Liver (tissue), 9 donors: Measurements from ENCODE around the gene KIF14. TPM values are rescaled to one million over a fixed set of nuclear protein-coding genes. Genes with fewer than 3 reads are reported as not detected.
"Not testable (repeated sequence)": the region's sequence is repeated elsewhere in the genome, so short reads cannot be mapped to it uniquely, and the experiment has no call there.

Experiments
- DNase-seq: peaks from one replicate; pipeline ENCODE4 v3.0.0-alpha.2; 2017; ENCODE audit warnings: low spot score
- H3K27ac ChIP-seq, 2 donors: one replicate each; pipeline ENCODE4 v1.7.0; 2013; ENCODE audit warnings: inconsistent platforms in 2 of 2, low read length in 2 of 2, control low read depth in 1 of 2, low read depth in 1 of 2, mild to moderate bottlenecking in 1 of 2
- H3K27me3 ChIP-seq, 4 donors: one replicate each; pipeline versions ENCODE4 v1.6.1 to v1.7.0; 2013; ENCODE audit warnings: low read length in 3 of 4, inconsistent platforms in 1 of 4, mild to moderate bottlenecking in 1 of 4, moderate library complexity in 1 of 4; ENCODE audit not compliant: control insufficient read depth in 4 of 4, insufficient read depth in 4 of 4
- H3K36me3 ChIP-seq, 4 donors: one replicate each; pipeline versions ENCODE4 v1.6.1 to v1.7.0; 2013; ENCODE audit warnings: low read length in 3 of 4, mild to moderate bottlenecking in 3 of 4, low read depth in 1 of 4, moderate library complexity in 1 of 4; ENCODE audit not compliant: control insufficient read depth in 4 of 4, insufficient read depth in 3 of 4
- H3K4me1 ChIP-seq, 4 donors: one replicate each; pipeline versions ENCODE4 v1.6.1 to v1.7.0; 2013; ENCODE audit warnings: low read length in 3 of 4, mild to moderate bottlenecking in 3 of 4, moderate library complexity in 1 of 4; ENCODE audit not compliant: control insufficient read depth in 4 of 4, insufficient read depth in 4 of 4
- H3K4me3 ChIP-seq, 3 donors: one replicate each; pipeline versions ENCODE4 v1.6.1 to v1.7.0; 2013; ENCODE audit warnings: low read length in 3 of 3, control low read depth in 1 of 3, low read depth in 1 of 3, mild to moderate bottlenecking in 1 of 3
- H3K9ac ChIP-seq, 2 donors: one replicate each; pipeline ENCODE4 v1.7.0; 2013; ENCODE audit warnings: low read length in 2 of 2, mild to moderate bottlenecking in 2 of 2, moderate library complexity in 2 of 2, control low read depth in 1 of 2, low read depth in 1 of 2
- H3K9me3 ChIP-seq, 4 donors: one replicate each; pipeline versions ENCODE4 v1.6.1 to v1.7.0; 2013; ENCODE audit warnings: low read length in 3 of 4; ENCODE audit not compliant: control insufficient read depth in 4 of 4
- EGR1 ChIP-seq, 2 donors: IDR thresholded peaks; 2 replicates each; pipeline ENCODE4 v1.6.1; 2016 to 2018; ENCODE audit warnings: antibody characterized with exemption in 2 of 2, low read depth in 2 of 2
- FOXA1 ChIP-seq: IDR thresholded peaks from 2 replicates; pipeline ENCODE4 v1.6.1; 2016; ENCODE audit warnings: antibody characterized with exemption
- FOXA2 ChIP-seq: IDR thresholded peaks from 2 replicates; pipeline ENCODE4 v1.6.1; 2016; ENCODE audit warnings: antibody characterized with exemption
- GABPA ChIP-seq, 2 donors: IDR thresholded peaks in 1 of 2; conservative IDR thresholded peaks in 1 of 2; 2 replicates each; pipeline ENCODE4 v1.6.1; 2016; ENCODE audit warnings: antibody characterized with exemption in 2 of 2, mild to moderate bottlenecking in 1 of 2, moderate library complexity in 1 of 2
- HNF4A ChIP-seq, 2 donors: conservative IDR thresholded peaks; 2 replicates each; pipeline ENCODE4 v1.6.1; 2016; ENCODE audit warnings: antibody characterized with exemption in 2 of 2, mild to moderate bottlenecking in 2 of 2
- JUND ChIP-seq, 2 donors: IDR thresholded peaks; 2 replicates each; pipeline ENCODE4 v1.6.1; 2016; ENCODE audit warnings: antibody characterized with exemption in 2 of 2
- NR2F2 ChIP-seq: IDR thresholded peaks from 2 replicates; pipeline ENCODE4 v1.6.1; 2016; ENCODE audit warnings: antibody characterized with exemption
- RAD21 ChIP-seq, 2 donors: IDR thresholded peaks; 2 replicates each; pipeline ENCODE4 v1.6.1; 2016; ENCODE audit warnings: antibody characterized with exemption in 2 of 2, mild to moderate bottlenecking in 2 of 2
- RXRA ChIP-seq, 2 donors: IDR thresholded peaks; 2 replicates each; pipeline ENCODE4 v1.6.1; 2017 to 2018; ENCODE audit warnings: antibody characterized with exemption in 2 of 2, mild to moderate bottlenecking in 1 of 2
- SP1 ChIP-seq: IDR thresholded peaks from 2 replicates; pipeline ENCODE4 v1.6.1; 2018; ENCODE audit warnings: antibody characterized with exemption, mild to moderate bottlenecking
- YY1 ChIP-seq: IDR thresholded peaks from 2 replicates; pipeline ENCODE4 v1.6.1; 2016; ENCODE audit warnings: antibody characterized with exemption, mild to moderate bottlenecking
- WGBS: extraction: QIAGEN DNeasy Blood & Tissue Kit; methylation state at CpG from one replicate; pipeline ENCODE4 v1.1.7; 2013; 5-methylcytosine and 5-hydroxymethylcytosine counted together
- polyA plus RNA-seq, 2 donors: library from polyadenylated mRNA; stranded (reverse) in 1 of 2; unstranded in 1 of 2; fragments of 200-250 nt in 1 of 2; fragments of >200 nt in 1 of 2; fragmentation: Nextera tagmentation in 1 of 2; extraction: Ambion mirVana in 1 of 2; gene quantifications; one replicate each; pipeline versions ENCODE4 v1.2.1 to v1.2.3, GENCODE V29; 2013 to 2015
- total RNA-seq, 2 donors: library from RNA; depleted of rRNA; stranded (reverse); fragments of >200 nt; gene quantifications; one replicate each; pipeline ENCODE4 v1.2.3, GENCODE V29; 2014
- TF ChIP-seq, protein P1 (sequence below): IDR thresholded peaks from 2 replicates; pipeline ENCODE4 v1.6.1; 2016; ENCODE audit warnings: antibody characterized with exemption, mild to moderate bottlenecking
- TF ChIP-seq, protein P2 (sequence below): IDR thresholded peaks from 2 replicates; pipeline ENCODE4 v1.6.1; 2016; ENCODE audit warnings: antibody characterized with exemption
- TF ChIP-seq, protein P3 (sequence below): IDR thresholded peaks from 2 replicates; pipeline ENCODE4 v1.6.1; 2016; ENCODE audit warnings: antibody characterized with exemption
- TF ChIP-seq, protein P4 (sequence below): fragments of 150-350 bp; IDR thresholded peaks from 2 replicates; pipeline ENCODE4 v1.5.1; 2017; ENCODE audit warnings: improper control_type of control experiment, low read depth, low read length; ENCODE audit not compliant: missing input control
- TF ChIP-seq, protein P5 (sequence below): IDR thresholded peaks from 2 replicates; pipeline ENCODE4 v1.6.1; 2016; ENCODE audit warnings: antibody characterized with exemption
- donor health status: healthy.
- donor health status: healthy.
- donor health status: healthy.
- donor health status: healthy.
- donor health status: healthy.

KIF14 gene
- total and polyA plus RNA-seq, 4 donors: 0.13 to 8.8 (median 0.22) TPM

DNA sequence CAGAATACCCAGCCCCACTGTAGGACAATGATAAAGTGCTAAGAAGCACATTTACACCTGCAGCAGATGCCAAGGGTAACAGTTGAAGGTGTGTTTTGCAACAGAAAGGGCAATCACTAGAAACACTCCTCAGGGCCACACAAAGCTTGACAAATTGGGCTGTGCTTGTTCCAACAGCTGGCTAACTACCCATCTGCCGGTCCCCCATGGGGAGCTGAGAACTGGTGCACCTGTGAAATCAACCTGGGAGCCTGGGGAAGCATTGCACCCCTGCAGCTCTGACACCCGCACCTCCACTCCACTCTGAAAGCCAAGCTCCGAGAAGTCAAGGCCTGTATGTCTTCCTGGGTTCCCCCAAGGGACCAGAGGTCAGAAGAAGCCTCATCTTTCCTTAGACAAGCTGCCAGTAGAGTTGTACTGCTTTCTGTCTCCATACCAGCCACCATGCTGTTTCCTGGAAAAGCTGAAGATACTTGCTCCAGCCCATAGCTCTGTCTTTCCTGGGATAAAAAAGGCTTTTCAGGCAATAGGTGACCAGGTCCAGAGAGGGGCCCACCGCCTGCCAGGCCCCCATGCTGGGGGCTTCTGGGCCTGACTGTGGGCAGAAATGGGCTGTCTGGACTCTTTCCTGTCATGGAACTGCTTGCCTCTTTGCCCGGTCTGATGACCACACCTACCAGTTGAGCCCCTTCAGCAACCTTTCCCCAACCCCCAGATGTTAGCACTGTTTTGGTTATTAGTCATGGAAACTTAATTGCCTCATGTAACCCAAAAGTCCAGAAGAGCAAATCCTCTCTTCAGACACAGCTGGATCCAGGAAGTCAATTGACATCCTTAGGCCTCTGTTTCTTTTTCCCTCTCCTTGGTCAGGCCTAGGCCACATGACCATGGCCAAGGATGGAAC is 93.6 kb downstream of the KIF14 start:
- TF ChIP-seq SP1 (no peak), RAD21 (IDR thresholded peaks at IDR 0.05) (no peak), YY1 (no peak), GABPA (IDR thresholded peaks at IDR 0.05 in 1 of 2, conservative IDR thresholded peaks at IDR 0.05 in 1 of 2) (no peak), EGR1 (IDR thresholded peaks at IDR 0.05; ENCODE audit: low read depth in 2 of 2) (no peak), NR2F2 (no peak), HNF4A (conservative IDR thresholded peaks at IDR 0.05) (no peak), FOXA2 (no peak), RXRA (IDR thresholded peaks at IDR 0.05) (no peak), FOXA1 (no peak)
- TF ChIP-seq, protein P1, sequence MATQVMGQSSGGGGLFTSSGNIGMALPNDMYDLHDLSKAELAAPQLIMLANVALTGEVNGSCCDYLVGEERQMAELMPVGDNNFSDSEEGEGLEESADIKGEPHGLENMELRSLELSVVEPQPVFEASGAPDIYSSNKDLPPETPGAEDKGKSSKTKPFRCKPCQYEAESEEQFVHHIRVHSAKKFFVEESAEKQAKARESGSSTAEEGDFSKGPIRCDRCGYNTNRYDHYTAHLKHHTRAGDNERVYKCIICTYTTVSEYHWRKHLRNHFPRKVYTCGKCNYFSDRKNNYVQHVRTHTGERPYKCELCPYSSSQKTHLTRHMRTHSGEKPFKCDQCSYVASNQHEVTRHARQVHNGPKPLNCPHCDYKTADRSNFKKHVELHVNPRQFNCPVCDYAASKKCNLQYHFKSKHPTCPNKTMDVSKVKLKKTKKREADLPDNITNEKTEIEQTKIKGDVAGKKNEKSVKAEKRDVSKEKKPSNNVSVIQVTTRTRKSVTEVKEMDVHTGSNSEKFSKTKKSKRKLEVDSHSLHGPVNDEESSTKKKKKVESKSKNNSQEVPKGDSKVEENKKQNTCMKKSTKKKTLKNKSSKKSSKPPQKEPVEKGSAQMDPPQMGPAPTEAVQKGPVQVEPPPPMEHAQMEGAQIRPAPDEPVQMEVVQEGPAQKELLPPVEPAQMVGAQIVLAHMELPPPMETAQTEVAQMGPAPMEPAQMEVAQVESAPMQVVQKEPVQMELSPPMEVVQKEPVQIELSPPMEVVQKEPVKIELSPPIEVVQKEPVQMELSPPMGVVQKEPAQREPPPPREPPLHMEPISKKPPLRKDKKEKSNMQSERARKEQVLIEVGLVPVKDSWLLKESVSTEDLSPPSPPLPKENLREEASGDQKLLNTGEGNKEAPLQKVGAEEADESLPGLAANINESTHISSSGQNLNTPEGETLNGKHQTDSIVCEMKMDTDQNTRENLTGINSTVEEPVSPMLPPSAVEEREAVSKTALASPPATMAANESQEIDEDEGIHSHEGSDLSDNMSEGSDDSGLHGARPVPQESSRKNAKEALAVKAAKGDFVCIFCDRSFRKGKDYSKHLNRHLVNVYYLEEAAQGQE: no peak
- TF ChIP-seq, protein P2, sequence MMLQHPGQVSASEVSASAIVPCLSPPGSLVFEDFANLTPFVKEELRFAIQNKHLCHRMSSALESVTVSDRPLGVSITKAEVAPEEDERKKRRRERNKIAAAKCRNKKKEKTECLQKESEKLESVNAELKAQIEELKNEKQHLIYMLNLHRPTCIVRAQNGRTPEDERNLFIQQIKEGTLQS: no peak
- TF ChIP-seq, protein P3, sequence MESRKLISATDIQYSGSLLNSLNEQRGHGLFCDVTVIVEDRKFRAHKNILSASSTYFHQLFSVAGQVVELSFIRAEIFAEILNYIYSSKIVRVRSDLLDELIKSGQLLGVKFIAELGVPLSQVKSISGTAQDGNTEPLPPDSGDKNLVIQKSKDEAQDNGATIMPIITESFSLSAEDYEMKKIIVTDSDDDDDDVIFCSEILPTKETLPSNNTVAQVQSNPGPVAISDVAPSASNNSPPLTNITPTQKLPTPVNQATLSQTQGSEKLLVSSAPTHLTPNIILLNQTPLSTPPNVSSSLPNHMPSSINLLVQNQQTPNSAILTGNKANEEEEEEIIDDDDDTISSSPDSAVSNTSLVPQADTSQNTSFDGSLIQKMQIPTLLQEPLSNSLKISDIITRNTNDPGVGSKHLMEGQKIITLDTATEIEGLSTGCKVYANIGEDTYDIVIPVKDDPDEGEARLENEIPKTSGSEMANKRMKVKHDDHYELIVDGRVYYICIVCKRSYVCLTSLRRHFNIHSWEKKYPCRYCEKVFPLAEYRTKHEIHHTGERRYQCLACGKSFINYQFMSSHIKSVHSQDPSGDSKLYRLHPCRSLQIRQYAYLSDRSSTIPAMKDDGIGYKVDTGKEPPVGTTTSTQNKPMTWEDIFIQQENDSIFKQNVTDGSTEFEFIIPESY: no peak
- Histone ChIP-seq H3K27ac (no peak overlapping the region), H3K9ac (no peak overlapping the region), H3K27me3 (no peaks in the 10 kb centered on the region), H3K4me1 (no peaks in the 10 kb centered on the region), H3K4me3 (no peak overlapping the region), H3K36me3 (no peaks in the 10 kb centered on the region), H3K9me3 (no peaks in the 10 kb centered on the region)
- WGBS: 90% methylated on average over 5 of the region's 5 CpGs
- no peak for DNase-seq

DNA sequence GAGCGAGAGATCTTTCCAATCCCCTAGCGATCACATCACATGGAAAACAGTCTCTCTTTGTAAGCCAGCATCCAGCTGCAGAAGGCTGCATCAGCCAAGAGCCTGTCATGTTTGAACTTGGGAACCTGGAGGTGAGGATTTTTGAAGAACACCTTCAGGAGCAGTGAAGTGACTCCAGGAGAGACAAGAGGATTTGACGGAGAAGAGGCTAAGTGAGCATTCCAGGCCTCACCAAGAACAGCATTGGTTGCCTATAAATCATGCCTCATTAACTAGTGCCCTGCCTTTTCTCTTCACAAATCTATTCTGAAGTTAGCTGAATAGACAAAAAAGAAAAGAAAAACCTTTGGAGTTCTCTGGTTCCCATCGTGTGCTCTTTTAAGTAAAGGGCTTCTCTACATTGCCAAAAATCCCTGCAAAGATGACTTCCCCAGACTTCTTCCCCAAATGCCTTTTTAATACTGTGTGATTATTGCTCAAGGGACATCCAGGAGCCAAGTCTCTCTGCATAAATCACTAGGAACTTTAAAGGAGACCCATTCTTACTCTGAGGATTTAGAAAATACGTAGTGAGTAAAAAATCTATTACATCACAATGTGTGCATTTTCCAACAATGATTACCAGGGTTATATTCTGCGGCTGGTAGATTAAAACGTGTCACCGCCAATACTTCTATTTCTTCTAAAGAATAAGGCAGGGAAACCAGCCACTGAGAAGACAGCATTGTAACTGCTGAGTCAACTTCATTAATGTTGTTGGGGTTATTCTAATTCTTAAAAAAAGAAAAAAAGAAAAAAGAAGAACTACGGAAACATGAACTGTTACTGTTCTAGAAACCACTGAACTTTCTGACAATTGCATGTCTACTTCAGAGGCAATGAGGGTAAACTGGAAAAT is 95.2 kb downstream of the KIF14 start:
- H3K36me3 ChIP-seq: no peaks in the 10 kb centered on the region
- 77% methylated on average over 9 of the region's 9 CpGs for WGBS
- H3K4me3 ChIP-seq: no peak overlapping the region
- no peaks in the 10 kb centered on the region for H3K27me3 ChIP-seq
- DNase-seq: no peak
- H3K4me1 ChIP-seq: no peaks in the 10 kb centered on the region
- no peaks in the 10 kb centered on the region for H3K9me3 ChIP-seq
- H3K9ac ChIP-seq: no peak overlapping the region
- no peak overlapping the region for H3K27ac ChIP-seq
- TF ChIP-seq, protein P4, sequence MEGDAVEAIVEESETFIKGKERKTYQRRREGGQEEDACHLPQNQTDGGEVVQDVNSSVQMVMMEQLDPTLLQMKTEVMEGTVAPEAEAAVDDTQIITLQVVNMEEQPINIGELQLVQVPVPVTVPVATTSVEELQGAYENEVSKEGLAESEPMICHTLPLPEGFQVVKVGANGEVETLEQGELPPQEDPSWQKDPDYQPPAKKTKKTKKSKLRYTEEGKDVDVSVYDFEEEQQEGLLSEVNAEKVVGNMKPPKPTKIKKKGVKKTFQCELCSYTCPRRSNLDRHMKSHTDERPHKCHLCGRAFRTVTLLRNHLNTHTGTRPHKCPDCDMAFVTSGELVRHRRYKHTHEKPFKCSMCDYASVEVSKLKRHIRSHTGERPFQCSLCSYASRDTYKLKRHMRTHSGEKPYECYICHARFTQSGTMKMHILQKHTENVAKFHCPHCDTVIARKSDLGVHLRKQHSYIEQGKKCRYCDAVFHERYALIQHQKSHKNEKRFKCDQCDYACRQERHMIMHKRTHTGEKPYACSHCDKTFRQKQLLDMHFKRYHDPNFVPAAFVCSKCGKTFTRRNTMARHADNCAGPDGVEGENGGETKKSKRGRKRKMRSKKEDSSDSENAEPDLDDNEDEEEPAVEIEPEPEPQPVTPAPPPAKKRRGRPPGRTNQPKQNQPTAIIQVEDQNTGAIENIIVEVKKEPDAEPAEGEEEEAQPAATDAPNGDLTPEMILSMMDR: no peak
- TF ChIP-seq JUND (IDR thresholded peaks at IDR 0.05) (no peak), YY1 (no peak), RXRA (IDR thresholded peaks at IDR 0.05) (no peak)
- TF ChIP-seq, protein P2: no peak
- TF ChIP-seq, protein P5, sequence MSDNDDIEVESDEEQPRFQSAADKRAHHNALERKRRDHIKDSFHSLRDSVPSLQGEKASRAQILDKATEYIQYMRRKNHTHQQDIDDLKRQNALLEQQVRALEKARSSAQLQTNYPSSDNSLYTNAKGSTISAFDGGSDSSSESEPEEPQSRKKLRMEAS: no peak

DNA sequence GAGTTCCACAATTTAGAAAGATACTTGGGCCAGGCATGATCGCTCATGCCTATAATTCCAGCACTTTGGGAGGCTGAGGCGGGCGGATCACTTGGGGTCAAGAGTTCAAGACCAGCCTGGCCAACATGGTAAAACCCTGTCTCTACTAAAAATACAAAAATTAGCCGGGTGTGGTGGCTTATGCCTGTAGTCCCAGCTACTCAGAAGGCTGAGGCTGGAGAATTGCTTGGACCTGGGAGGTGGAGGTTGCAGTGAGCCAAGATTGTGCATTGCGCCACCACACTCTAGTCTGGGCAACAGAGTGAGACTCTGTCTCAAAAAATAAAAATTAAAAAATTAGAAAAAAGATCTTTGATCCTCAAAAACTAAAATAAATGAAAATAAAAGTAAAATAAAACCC is 96.0 kb downstream of the KIF14 start:
- H3K4me3 ChIP-seq, H3K36me3 ChIP-seq, H3K9me3 ChIP-seq, H3K27me3 ChIP-seq, H3K27ac ChIP-seq, H3K4me1 ChIP-seq, DNase-seq, H3K9ac ChIP-seq: not testable (repeated sequence)
- WGBS: 90% methylated on average over 5 of the region's 5 CpGs
